Tibial nerve (tissue), 3 donors: ENCODE results near the gene SNX10.

Experiments used
- POLR2A ChIP-seq, 2 donors: fragments of 450-650 bp; IDR thresholded peaks; one replicate each; pipeline ENCODE4 v1.6.1; 2017; ENCODE audit warnings: antibody characterized with exemption in 2 of 2, mild to moderate bottlenecking in 2 of 2, moderate library complexity in 2 of 2
- TF ChIP-seq, protein P1 (sequence below), 5 experiments: fragments of 200-600 bp in 3 of 5; fragments of 450-650 bp in 2 of 5; sonication (generic) in 3 of 5; IDR thresholded peaks; one replicate each; pipeline ENCODE4 v1.5.1; 2016 to 2019; ENCODE audit warnings: antibody characterized with exemption in 5 of 5, mild to moderate bottlenecking in 3 of 5, moderate library complexity in 2 of 5

DNA sequence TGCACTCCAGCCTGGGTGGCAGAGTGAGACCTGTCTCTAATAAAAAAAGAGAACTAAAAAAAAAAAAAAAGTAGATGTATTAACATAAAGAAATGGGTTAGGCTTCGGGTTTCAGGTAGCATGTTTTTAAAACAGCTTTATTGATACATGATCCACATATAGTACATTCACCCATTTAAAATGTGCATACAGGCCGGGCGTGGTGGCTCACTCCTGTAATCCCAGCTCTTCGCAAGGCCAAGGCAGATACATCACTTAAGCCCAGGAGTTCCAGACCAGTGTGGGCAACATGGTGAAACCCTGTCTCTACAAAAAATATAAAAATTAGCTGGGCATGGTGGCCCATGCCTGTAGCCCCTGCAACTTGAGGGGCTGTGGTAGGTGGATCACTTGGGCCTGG is 39.5 kb downstream of the SNX10 start:
- TF ChIP-seq, protein P1, sequence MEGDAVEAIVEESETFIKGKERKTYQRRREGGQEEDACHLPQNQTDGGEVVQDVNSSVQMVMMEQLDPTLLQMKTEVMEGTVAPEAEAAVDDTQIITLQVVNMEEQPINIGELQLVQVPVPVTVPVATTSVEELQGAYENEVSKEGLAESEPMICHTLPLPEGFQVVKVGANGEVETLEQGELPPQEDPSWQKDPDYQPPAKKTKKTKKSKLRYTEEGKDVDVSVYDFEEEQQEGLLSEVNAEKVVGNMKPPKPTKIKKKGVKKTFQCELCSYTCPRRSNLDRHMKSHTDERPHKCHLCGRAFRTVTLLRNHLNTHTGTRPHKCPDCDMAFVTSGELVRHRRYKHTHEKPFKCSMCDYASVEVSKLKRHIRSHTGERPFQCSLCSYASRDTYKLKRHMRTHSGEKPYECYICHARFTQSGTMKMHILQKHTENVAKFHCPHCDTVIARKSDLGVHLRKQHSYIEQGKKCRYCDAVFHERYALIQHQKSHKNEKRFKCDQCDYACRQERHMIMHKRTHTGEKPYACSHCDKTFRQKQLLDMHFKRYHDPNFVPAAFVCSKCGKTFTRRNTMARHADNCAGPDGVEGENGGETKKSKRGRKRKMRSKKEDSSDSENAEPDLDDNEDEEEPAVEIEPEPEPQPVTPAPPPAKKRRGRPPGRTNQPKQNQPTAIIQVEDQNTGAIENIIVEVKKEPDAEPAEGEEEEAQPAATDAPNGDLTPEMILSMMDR (IDR thresholded peaks at IDR 0.05), result no peak
- TF ChIP-seq POLR2A (IDR thresholded peaks at IDR 0.05), result no peak
